Gastroesophageal sphincter (tissue), 4 donors: ENCODE data around the gene AGER. TPM values are rescaled to one million over a fixed set of nuclear protein-coding genes. Genes with fewer than 3 reads are reported as not detected.

Source experiments
- ATAC-seq: fragments of 150-250 bp; one replicate; pipeline ENCODE4 v1.9.1; 2016; ENCODE audit warnings: mild to moderate bottlenecking, moderate library complexity
- H3K27ac ChIP-seq, 4 donors: fragments of 200-600 bp; sonication (generic) in 3 of 4; 1 replicate in 3 of 4; 2 replicates in 1 of 4; pipeline ENCODE4 v1.5.1; 2016 to 2019
- H3K27me3 ChIP-seq: fragments of 200-600 bp; sonication (generic); one replicate; pipeline ENCODE4 v1.5.1; 2019
- H3K36me3 ChIP-seq, 2 donors: fragments of 200-600 bp; sonication (generic); one replicate each; pipeline ENCODE4 v1.5.1; 2019; ENCODE audit warnings: control low read depth in 1 of 2
- H3K4me1 ChIP-seq, 3 donors: fragments of 200-600 bp; sonication (generic); 1 replicate in 2 of 3; 2 replicates in 1 of 3; pipeline ENCODE4 v1.5.1; 2016 to 2019; ENCODE audit warnings: control low read depth in 2 of 3
- H3K4me3 ChIP-seq, 2 donors: fragments of 200-600 bp; sonication (generic); one replicate each; pipeline ENCODE4 v1.5.1; 2019; ENCODE audit warnings: mild to moderate bottlenecking in 1 of 2, moderate library complexity in 1 of 2
- H3K9me3 ChIP-seq, 3 donors: fragments of 200-600 bp; sonication (generic); one replicate each; pipeline ENCODE4 v1.5.1; 2017 to 2019; ENCODE audit warnings: control low read depth in 2 of 3
- CTCF ChIP-seq, 4 experiments: fragments of 200-600 bp in 2 of 4; fragments of 450-650 bp in 2 of 4; sonication (generic) in 1 of 4; IDR thresholded peaks; one replicate each; pipeline ENCODE4 v1.5.1; 2017 to 2019; ENCODE audit warnings: antibody characterized with exemption in 4 of 4, mild to moderate bottlenecking in 2 of 4, moderate library complexity in 2 of 4
- EP300 ChIP-seq: sonication (generic); formaldehyde crosslinking; IDR thresholded peaks from one replicate; pipeline ENCODE4 v1.6.1; 2017; ENCODE audit warnings: antibody characterized with exemption, mild to moderate bottlenecking
- POLR2A ChIP-seq, 2 donors: fragments of 450-650 bp; IDR thresholded peaks; one replicate each; pipeline ENCODE4 v1.6.1; 2017; ENCODE audit warnings: antibody characterized with exemption in 2 of 2, mild to moderate bottlenecking in 2 of 2, moderate library complexity in 1 of 2
- POLR2AphosphoS5 ChIP-seq: sonication (generic); formaldehyde crosslinking; IDR thresholded peaks from one replicate; pipeline ENCODE4 v1.6.1; 2017; ENCODE audit warnings: antibody characterized with exemption
- WGBS, 2 donors: methylation state at CpG; one replicate each; pipeline ENCODE4 v1.1.5; 2018; ENCODE audit warnings: low coverage in 1 of 2; 5-methylcytosine and 5-hydroxymethylcytosine counted together
- total RNA-seq, 4 donors: library from RNA; depleted of rRNA; stranded (reverse); fragments of >200 nt; gene quantifications; one replicate each; pipeline ENCODE4 v1.1.0, GENCODE V29; 2016

The AGER gene
- total RNA-seq, 4 donors from 2014 or later, result 1.4 to 2.3 (median 1.6) TPM

DNA sequence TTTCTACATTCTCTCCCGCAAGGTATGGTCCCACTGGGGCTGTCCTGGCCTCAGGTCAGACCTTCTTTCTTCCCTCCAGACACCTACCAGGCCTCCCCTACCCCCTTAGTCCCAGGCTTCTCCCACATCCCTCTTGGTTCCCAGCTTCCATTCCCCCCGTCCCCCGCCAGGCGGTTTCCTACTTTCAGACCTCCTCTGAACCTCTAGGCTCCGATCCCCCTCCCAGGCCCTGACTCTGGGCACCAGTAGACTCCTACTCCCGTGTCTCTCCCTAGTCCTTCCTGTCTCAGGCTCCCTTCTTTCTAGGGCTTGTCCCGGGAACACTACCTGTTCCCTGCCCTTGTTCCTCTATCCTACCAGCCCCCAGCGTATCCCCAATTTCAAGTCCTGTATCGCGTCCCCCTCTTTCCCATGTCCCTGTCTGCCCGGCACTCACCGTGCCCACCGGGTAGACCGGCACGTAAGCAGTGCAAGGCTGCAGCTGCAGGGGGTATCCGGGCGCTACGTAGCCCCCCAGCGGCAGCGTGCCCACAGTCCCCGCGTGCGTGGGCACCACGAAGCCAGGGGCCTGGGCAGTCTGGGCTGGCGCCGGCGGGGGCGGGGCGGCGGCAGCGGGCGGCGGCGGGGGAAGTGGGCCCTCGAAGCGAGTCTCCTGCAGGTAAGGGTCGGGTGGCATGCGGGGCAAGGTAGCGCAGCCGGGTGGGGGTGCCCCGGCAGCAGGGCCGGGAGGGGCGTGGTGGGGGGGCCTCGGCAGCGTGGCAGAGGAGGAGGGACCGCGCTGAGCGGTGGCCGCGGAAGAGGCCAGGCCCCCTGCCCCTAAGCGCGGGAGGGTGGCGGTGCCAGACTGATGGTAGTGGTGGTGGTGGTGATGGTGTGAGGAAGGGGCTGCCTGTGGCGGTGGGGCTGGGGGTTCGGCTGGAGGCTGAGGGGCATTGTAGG is 33.9 kb downstream of the AGER start:
- no peak for ATAC-seq
- Histone ChIP-seq H3K36me3 (peaks cover 0 to 18% of the 10 kb centered on the region in 2 donors), H3K4me1 (peaks cover 4 to 50% (median 20%) of the 10 kb centered on the region in 3 donors), H3K4me3 (peak overlapping the region in 1 of 2 donors; percentile 65), H3K9me3 (no peaks in the 10 kb centered on the region), H3K27ac (peak overlapping the region in 3 of 4 donors; percentile 94 to 95 (median 94)), H3K27me3 (no peaks in the 10 kb centered on the region)
- no peak for TF ChIP-seq EP300
- no peak for TF ChIP-seq POLR2AphosphoS5
- TF ChIP-seq CTCF (IDR thresholded peaks at IDR 0.05), result no peak
- no peak for TF ChIP-seq POLR2A (IDR thresholded peaks at IDR 0.05)
- 67 to 76% methylated on average over 8 to 19 of the region's 55 CpGs for WGBS, 2 donors

GRCh38 chr6:32149092-32149755 is 34.8 kb downstream of the AGER start:
- H3K4me3 ChIP-seq, result peak overlapping the region in 1 of 2 donors; percentile 20
- no peaks in the 10 kb centered on the region for H3K27me3 ChIP-seq
- TF ChIP-seq CTCF (IDR thresholded peaks at IDR 0.05) (no peak), EP300 (no peak), POLR2AphosphoS5 (no peak), POLR2A (IDR thresholded peaks at IDR 0.05) (no peak)
- H3K4me1 ChIP-seq, result peaks cover 4 to 42% (median 14%) of the 10 kb centered on the region in 3 donors
- H3K27ac ChIP-seq, result no peak overlapping the region
- ATAC-seq, result no peak
- H3K9me3 ChIP-seq, result no peaks in the 10 kb centered on the region
- peaks cover 0 to 18% of the 10 kb centered on the region in 2 donors for H3K36me3 ChIP-seq
- 74% methylated on average over 10 of the region's 47 CpGs; no CpG with 5 or more reads in 1 of the 2 donors for WGBS, 2 donors

GRCh38 chr6:32148289-32149091 is 35.6 kb downstream of the AGER start:
- Histone ChIP-seq H3K27me3 (no peaks in the 10 kb centered on the region), H3K27ac (no peak overlapping the region), H3K36me3 (peaks cover 0 to 18% of the 10 kb centered on the region in 2 donors), H3K4me3 (peak overlapping the region in 1 of 2 donors; percentile 20), H3K4me1 (peaks cover 4 to 40% (median 14%) of the 10 kb centered on the region in 3 donors), H3K9me3 (no peaks in the 10 kb centered on the region)
- no peak for ATAC-seq
- WGBS, 2 donors, result 58 to 65% methylated on average over 14 to 26 of the region's 39 CpGs
- TF ChIP-seq POLR2A (IDR thresholded peaks at IDR 0.05), result no peak
- no peak for TF ChIP-seq CTCF (IDR thresholded peaks at IDR 0.05)
- no peak for TF ChIP-seq EP300
- no peak for TF ChIP-seq POLR2AphosphoS5

- H3K9me3 ChIP-seq, result no peaks in the 10 kb centered on the region
- H3K4me3 ChIP-seq, result no peak overlapping the region
- no peaks in the 10 kb centered on the region for H3K27me3 ChIP-seq
- H3K27ac ChIP-seq, result no peak overlapping the region
- peaks cover 4 to 31% (median 13%) of the 10 kb centered on the region in 3 donors for H3K4me1 ChIP-seq
- no peak for ATAC-seq
- TF ChIP-seq POLR2AphosphoS5 (no peak), EP300 (no peak), POLR2A (IDR thresholded peaks at IDR 0.05) (no peak), CTCF (IDR thresholded peaks at IDR 0.05) (no peak)
- H3K36me3 ChIP-seq, result peaks cover 0 to 18% of the 10 kb centered on the region in 2 donors
- WGBS, 2 donors, result 86 to 89% methylated on average over 3 to 4 of the region's 4 CpGs
Measured at GRCh38 chr6:32147401-32148132, 36.5 kb downstream of the AGER start.
